Ramos (cell line): ENCODE data around the gene ADD2.
"Not testable (repeated sequence)": the region's sequence is repeated elsewhere in the genome, so short reads cannot be mapped to it uniquely, and the experiment has no call there.

Source experiments
- in situ Hi-C: fragments of 300-500 bp; cut with MboI; formaldehyde crosslinking; loops from one replicate; pipeline ENCODE4 v1.14.3; 2022; ENCODE audit warnings: low sequenced_read_pairs; ENCODE audit not compliant: unreplicated experiment

Gene ADD2

DNA sequence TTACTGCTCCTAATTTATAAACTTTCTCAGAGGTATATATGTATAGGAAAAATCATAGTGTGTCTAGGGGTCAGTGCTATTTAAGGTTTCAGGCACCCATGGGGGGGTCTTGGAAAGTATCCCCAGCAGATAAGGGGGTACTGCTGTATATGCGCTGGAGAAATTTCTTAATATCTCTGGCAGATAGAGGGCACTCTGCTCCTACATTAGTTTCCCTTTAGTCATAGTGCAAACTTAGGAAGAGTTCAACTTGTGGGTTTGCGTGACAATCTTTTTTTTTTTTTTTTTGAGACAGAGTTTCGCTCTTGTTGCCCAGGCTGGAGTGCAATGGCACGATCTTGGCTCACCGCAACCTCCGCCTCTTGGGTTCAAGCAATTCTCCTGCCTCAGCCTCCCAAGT is 112.8 kb downstream of the ADD2 start:
- in situ Hi-C loops: not testable (repeated sequence)

DNA sequence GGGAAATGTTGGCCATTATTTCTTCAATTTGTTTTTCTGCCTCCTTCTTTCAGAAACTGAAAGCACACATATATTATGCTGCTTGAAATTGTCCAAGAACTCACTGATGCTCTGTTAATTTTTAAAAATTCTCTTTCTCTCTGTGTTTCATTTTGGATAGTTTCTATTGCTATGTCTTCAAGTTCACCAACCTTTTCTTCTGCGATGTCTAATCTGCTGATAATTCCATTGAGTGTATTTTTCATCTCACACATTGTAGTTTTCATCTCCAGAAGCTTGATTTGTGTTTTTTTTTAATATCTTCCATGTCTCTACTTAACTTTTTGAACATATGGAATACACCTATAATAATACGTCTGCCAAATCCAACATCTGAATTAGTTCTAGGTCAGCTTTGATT is 116.3 kb downstream of the ADD2 start:
- in situ Hi-C loops: no loop called here

DNA sequence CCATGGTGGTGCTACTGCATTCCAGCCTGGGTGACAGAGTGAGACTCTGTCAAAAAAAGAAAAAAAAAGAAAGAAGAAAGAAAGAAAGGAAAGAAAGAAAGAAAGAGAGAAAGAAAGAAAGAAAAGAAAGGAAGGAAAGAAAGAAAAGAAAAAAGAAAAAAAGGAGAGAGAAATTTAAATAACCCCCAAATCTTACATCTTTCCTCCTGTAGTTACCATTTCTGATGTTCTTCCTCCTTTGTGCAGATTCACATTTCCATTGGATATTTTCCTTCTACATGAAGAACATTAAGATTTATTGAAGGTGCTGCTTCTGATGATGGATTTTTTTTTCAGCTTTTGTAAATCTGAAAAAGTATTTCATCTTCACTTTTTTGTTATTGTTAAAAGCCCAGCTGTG is 117.0 kb downstream of the ADD2 start:
- in situ Hi-C loops: no loop called here

DNA sequence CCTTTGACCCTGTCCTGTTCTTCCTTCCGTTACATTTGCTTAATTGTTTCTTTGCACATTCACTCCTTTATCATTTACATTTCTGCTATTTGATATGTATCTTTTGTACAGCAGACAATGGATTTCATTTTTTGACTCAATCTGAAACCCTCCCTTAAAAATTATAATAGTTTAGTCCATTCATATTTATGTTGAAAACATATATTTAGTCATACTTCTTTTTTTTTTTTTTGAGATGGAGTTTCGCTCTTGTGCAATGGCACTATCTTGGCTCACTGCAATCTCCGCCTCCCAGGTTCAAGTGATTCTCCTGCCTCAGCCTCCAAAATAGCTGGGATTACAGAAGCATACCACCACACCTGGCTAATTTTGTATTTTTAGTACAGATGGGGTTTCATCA is 119.0 kb downstream of the ADD2 start:
- in situ Hi-C loops: loop anchor here (10.0 kb wide), 1 partner anchor 344 kb away; the partner anchor contains the start of gene FAM136A

DNA sequence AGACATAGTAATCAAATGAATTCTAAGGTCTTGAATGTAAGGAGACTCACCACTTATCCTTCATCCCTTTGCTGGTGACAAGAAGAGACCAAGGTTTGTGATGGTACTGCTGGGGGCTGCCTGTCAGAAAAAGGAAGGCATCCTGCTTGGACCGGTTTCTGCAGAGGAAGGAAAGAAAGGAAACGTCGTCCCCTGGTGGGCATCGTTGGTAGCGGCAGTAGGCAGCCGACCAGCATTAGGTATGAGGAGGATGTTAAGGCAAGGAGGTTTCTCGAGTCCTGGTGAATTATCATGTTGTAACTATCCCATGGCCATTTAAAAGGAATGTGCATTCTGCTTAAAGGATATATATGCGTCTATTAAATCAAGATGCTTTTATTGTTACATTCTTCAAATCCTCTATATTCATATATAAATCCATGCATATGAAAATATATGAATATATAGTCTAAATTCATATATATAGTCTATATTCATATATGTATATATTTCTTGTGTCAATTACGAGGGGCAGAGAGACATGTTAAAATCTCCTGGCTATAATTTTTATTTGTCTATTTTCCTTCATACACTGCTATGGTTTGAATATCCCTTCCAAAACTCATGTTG is 120.0 kb downstream of the ADD2 start:
- in situ Hi-C loops: loop anchor here (10.0 kb wide), 1 partner anchor 343 kb away; the partner anchor contains the start of gene FAM136A

DNA sequence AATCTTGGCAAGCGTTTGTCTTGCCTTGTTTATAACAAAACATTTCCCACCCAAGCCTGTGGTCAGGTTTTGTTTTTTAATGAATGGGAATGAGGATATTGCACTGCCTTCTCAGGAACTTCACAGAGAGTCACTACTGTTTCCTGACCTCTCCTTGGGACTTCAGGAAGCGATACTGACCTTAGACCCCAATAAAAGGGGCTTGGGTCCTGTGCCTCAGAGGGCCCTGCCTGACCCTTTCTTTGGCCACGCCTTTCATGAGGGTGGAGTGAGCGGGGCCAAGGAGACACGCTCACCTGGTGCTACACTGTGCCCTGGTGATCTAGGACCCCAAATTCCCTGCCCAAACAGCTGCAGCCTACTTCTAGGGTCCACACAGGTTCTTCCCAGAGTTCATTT is 121.6 kb downstream of the ADD2 start:
- in situ Hi-C loops: loop anchor here (10.0 kb wide), 1 partner anchor 342 kb away; the partner anchor contains the start of gene FAM136A

DNA sequence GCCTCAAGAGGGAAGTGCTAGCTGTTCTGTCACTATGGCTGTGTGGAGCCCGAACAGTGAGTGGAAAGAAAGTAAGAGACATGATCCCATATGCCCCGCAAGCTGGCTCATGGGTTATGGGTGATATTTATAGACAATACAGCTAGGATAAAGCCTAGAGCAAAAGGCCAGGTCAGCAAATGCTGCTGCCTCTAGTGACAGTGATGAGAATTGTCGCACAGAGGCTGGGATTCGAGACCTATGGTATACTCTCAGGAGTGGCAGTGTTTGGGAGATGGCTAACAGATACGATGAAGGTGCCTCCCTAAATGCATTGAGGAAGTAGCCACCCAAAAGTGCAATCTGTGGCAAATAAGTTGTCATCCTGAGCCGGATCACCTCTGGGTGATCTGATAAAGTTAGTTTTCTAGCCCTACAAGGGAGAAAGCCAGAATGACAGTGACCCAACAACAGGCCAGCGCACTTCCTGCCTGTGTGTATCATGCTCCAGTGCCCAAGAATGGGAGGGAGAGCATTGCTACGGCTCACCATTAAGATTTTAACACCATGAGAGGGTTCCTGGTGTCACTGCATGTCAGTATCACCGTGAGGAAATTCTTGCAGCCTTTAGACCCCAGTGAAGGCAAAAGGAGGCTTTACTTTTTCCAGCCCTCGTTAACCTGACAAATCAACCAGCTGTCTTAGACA is 122.1 kb downstream of the ADD2 start:
- in situ Hi-C loops: loop anchor here (10.0 kb wide), 1 partner anchor 341 kb away; the partner anchor contains the start of gene FAM136A

DNA sequence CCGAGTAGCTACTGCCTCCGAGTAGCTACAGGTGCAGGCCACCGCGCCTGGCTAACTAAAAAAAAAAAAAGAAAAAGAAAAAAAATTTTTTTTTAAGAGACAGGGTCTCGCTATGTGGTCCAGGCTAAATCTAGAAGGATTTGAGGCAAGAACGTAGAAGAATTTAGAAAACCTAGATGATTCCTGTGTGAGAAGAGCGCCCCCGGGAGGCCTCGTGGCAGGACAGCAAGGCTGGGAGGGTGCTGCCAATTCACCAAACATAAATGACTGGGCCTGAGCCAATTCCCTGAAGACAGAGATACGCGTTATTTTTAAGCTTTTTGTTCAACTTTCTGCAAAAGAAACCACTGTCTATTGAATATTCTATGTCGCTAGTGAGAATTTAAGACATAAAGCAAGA is 124.3 kb downstream of the ADD2 start:
- in situ Hi-C loops: loop anchor here (10.0 kb wide), 1 partner anchor 339 kb away; the partner anchor contains the start of gene FAM136A

DNA sequence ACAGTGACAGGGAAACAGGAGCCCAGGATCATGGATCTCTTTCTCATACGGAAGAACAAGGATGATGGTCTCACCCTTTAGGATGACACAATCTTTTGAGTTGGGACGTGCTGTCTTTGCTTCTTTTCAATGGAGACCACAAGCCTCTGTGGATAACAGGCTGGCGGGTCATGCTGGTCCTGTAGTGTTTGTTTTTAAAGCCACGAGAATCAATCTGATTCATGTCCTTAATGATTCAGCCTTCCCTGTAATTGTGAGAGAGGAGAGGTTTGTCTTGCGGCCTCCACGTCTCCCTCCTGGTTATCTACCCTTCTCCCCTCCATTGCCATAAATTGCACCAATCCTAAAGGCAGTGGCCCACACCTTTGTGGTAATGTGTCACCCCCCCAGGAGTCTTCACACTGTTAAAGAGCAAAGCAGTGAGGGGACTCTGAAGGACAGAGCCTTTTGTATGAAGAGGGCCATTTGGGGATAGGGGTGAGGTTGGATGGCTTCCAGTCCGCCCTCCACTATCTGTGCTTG is 126.7 kb downstream of the ADD2 start:
- in situ Hi-C loops: loop anchor here (10.0 kb wide), 1 partner anchor 337 kb away; the partner anchor contains the start of gene FAM136A

DNA sequence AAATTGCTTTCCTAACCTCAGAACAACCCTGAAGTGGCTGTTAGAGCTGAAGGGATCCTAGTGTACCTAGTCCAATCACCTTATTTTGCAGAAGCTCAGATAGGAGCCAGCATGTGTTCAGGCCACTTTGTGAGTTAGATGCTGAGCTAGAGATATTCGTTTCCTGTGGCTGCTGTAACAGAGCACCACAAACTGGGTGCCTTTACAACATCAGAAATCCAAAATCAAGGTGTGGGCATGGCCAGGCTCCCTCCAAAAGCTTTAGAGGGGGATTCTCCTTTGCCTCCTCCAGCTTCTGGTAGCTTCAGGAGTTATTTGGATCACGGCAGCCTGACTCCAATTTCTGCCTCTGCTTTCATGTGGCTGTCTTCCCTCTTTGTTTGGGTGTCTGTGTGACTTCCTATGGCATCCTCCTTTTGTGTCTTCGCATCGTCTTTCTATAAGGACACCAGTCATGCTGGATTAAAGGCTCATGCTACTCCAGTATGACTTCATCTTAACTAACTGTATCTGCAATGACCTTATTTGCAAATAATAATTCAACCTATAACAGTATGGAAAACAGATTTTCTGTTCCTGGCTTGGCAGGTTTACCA is 128.1 kb downstream of the ADD2 start:
- in situ Hi-C loops: loop anchor here (10.0 kb wide), 1 partner anchor 335 kb away; the partner anchor contains the start of gene FAM136A

DNA sequence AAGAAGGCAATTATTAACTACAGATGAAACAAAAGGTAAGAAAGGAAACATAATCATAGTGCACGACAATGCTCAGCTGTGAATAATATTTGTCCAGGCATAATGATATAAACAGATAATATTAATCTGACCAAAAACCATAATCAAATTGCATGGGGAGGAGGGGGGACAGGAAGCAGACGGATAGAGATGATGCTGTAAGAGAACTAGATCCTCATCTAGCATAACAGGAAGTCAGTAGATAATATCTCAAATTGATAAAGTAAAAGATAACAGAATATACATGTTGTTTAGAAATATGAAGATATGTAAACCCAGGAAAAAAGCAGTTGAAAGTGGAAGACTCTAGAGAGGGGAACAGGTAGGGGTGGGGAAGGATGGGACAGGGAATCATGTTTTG is 129.4 kb downstream of the ADD2 start:
- in situ Hi-C loops: no loop called here

DNA sequence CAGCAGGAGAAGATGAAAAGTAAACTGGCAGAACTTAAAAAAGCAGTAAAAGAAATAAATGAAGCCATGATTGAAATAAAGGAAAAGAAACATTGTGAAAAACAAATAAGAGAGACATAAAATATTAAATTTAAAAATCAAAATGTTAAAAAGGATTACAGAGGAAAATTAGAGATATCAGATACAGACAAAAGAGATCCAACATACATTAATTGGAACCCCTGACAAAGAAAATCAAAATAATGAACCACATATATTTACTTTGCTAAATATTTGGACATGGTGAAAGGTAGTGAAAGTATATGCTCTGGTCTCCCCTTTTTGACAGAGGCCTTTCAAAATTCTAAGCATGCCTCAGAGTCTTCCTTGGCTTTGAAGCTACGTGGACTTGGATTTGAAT is 134.5 kb downstream of the ADD2 start:
- in situ Hi-C loops: no loop called here

DNA sequence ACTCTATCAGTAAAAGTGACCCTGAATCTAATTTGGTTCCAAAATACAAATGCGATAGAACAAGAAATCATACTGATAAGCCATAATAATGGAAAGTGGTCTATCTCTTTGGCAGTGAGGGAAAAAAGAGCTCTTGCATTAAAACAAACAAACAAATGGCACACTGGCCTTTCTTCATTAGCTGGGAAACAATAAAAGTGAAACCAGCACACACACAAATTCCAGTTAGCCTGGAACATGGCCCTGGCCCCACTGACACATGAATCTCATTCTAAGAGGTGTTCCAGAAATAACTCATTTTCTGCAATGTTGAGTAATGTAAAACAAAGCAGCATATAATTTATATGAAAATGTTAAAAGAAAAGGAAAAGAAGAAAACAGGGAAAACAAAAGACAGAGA is 135.0 kb downstream of the ADD2 start:
- in situ Hi-C loops: no loop called here

DNA sequence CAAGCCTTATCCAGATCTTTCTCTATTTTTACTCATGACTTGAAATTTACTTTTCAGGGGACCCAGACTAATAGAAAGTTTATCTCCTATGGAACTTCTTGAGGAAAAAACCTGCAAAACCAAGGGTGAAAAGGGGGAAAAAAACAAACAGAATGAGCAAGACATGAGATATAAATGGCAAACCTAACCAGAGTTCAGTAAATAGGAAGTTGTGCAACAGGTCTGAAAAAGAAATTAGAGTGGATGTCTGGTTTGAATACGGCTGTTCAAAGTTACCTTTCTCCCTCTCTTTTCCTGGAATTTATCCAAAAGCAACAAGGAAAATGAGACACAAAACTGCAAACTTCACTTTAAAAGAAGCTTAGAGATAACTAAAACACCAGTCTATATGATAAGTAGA is 135.6 kb downstream of the ADD2 start:
- in situ Hi-C loops: no loop called here

DNA sequence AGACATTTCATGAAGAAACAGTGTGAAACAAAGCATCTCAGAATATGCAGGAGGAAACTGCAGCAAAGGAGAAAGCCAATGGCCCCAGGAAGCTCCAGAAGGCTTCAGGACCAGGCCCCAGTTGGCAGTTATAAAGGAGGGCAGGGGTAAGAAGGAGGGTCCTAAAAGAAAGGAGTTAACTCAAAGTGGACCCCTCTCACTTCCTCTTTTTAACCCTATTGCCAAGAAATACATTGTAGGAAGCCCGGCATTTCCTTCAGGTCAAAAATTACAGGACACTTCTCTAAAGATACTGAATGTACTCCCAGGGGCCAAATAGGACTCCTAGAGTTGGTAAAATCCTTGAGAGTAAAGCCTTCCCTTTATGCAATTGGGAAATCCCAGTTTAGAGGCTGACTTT is 137.2 kb downstream of the ADD2 start:
- in situ Hi-C loops: no loop called here

DNA sequence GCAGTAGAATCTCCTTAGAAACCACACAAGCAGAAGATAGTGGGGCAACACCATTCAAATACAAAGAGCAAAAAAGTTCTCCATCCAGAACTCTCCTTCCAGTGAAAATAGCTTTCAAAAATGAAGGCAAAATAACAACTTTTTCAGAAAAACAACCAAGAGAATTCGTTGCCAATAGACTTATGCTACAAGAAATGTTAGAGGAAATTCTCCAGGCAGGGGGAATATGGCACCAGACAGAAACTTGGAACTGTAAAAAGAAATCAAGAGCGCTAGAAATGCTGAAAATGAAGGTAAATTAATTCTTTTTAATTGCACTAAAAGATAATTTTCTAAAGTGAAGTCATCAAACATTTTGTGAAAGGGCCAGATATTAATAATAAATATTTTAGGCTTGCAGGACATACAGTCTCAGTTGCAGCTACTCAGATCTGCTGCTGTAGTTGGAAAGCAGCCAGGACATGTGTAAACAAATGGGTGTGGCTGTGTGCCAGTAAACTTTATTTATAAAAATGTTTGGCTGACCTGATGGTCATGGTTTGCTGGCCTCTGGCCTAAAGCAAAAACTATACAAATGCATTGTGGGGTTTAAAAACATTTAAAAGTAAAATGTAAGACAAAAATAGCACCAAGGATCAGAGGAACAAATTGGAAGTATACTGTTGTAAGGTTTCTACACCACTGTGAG is 140.6 kb downstream of the ADD2 start:
- in situ Hi-C loops: no loop called here

DNA sequence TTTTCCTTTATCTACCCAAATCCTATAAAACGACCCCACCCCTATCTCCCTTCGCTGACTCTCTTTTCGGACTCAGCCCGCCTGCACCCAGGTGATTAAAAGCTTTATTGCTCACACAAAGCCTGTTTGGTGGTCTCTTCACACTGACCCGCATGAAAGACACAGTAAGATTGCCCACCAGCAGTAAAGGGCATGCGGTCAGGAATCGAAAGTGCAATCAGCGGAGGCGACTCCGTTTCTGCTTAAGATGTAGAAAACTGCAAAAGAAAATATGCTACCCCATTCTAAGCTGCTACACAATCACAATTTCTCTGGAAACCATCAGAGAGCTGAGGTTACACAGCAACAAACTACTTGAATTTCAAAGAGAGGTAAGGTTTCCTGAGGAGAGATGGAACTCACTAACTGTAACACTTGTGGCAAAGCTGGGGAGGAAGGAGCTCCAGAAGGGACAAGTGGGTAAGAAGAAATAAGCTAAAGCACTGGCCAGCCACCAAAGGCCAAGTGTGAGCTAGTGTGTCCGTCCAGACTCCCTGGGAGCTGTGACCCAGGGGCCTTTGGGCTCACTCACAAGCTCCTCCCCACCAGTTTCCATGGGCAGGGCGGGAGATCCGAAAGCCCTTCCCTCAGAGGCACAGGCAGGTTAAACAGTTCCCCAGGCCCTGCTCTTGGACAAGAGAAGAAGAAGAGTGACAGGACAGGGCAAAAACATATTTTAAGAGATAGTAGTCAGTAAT is 141.6 kb downstream of the ADD2 start:
- in situ Hi-C loops: no loop called here

DNA sequence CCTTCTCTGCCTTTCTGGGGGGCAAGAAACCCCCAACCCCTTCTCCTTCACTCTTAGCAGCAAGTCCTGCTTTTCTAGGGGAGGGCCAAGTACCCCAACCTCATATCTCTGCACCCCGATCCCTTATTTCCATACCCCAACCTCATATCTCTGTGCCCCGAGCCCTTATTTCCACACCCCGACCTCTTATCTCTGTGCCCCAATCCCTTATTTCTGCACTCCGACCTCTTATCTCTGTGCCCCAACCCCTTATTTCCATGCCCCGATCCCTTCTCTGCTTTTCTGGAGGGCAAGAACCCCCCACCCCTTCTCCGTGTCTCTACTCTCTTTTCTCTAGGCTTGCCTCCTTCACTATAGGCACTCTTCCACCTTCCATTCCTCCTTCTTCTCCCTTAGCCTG is 146.5 kb downstream of the ADD2 start:
- in situ Hi-C loops: not testable (repeated sequence)

DNA sequence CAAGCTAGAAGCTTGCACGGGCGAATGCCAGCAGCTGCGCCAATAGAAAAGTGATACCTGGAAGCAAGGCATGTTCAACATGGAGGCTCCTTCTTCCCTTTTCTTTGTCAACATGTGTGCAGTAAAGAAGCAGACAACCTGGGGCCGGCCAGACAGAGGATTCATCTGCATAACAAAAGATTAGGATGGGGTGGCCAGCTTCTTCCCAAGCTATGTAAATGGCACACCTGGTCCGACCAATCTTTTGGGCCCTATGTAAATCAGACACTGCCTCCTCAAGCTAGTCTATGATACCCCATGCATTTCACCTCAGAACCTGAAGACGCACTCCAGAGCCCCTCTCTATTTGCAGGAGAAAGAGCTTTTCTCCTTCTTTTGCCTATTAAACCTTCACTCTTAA is 148.0 kb downstream of the ADD2 start:
- in situ Hi-C loops: no loop called here

DNA sequence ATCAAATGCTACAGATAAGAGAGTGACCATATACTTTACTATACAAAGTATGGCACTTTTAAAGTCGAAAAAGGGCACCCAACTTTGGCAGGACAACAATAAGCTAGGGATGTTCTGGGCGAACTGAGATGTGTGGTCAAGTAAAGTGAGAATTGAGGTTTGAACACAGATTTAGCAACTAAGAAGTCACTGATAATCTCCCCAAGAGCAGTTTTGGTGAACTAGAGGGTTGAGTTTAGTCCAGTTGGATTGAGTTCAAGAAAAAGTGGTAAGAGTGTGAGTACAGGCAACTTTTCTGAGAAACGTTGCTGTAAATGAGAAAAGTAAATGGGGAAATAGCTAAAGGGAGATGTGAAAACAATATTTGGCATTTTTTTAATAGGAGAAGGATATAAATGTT is 148.8 kb downstream of the ADD2 start:
- in situ Hi-C loops: no loop called here
